BLaER1 treated with 17β-estradiol and CSF1 and Interleukin-3, amounts not matched to agents 10 nM and 100 nM (cell line): ENCODE data around the gene SNAI3.

Experiments
- H3K27ac ChIP-seq, 11 experiments: shearing (Covaris generic); formaldehyde crosslinking; 2 replicates each; pipeline ENCODE4 v1.8.1; 2022
- H3K27me3 ChIP-seq, 11 experiments: shearing (Covaris generic); formaldehyde crosslinking; 2 replicates each; pipeline ENCODE4 v1.8.1; 2022
- H3K36me3 ChIP-seq, 11 experiments: shearing (Covaris generic); formaldehyde crosslinking; 2 replicates each; pipeline ENCODE4 v1.8.1; 2022
- H3K4me1 ChIP-seq, 10 experiments: shearing (Covaris generic); formaldehyde crosslinking; 2 replicates each; pipeline ENCODE4 v1.8.1; 2022
- H3K4me2 ChIP-seq, 11 experiments: shearing (Covaris generic); formaldehyde crosslinking; 2 replicates each; pipeline ENCODE4 v1.8.1; 2022
- H3K4me3 ChIP-seq, 10 experiments: shearing (Covaris generic); formaldehyde crosslinking; 2 replicates each; pipeline ENCODE4 v1.8.1; 2022
- H3K9ac ChIP-seq, 11 experiments: shearing (Covaris generic); formaldehyde crosslinking; 2 replicates each; pipeline ENCODE4 v1.8.1; 2022
- H3K9me3 ChIP-seq, 11 experiments: shearing (Covaris generic); formaldehyde crosslinking; replicated peaks in 1 of 11; 2 replicates each; pipeline ENCODE4 v1.8.1; 2022
- H4K20me1 ChIP-seq, 11 experiments: shearing (Covaris generic); formaldehyde crosslinking; 2 replicates each; pipeline ENCODE4 v1.8.1; 2022
- Cebpa-rat ChIP-seq, 11 experiments: shearing (Covaris generic); IDR thresholded peaks; 2 replicates each; pipeline ENCODE4 v1.8.1; 2022

Gene SNAI3

DNA sequence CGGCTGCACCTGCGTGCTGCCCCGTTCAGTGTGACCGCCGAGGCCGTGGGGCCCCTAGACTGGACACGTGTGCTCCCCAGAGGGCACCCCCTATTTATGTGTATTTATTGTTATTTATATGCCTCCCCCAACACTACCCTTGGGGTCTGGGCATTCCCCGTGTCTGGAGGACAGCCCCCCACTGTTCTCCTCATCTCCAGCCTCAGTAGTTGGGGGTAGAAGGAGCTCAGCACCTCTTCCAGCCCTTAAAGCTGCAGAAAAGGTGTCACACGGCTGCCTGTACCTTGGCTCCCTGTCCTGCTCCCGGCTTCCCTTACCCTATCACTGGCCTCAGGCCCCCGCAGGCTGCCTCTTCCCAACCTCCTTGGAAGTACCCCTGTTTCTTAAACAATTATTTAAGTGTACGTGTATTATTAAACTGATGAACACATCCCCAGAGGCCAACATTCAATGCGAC lies 46.2 kb downstream of the SNAI3 start:
- Histone ChIP-seq H3K27me3 (peaks cover 49 to 81% (median 74%) of the 10 kb centered on the region in 11 experiments), H3K4me3 (no peak overlapping the region), H3K9ac (0 out of 22 replicates have a peak overlapping the region, but pooled peaks of 1 of the 11 experiments have one; percentile 14), H3K27ac (no peak overlapping the region), H3K4me1 (peaks cover 58 to 94% (median 90%) of the 10 kb centered on the region in 10 experiments), H3K4me2 (peak overlapping the region; percentile 37 to 96 (median 73); a peak in 16 of 22 replicates), H3K9me3 (no peaks in the 10 kb centered on the region; a peak in 1 of 22 replicates), H3K36me3 (peaks cover 23 to 31% (median 29%) of the 10 kb centered on the region in 11 experiments; a peak in 21 of 22 replicates), H4K20me1 (peaks cover 63 to 96% (median 80%) of the 10 kb centered on the region in 11 experiments)
- TF ChIP-seq Cebpa-rat (IDR thresholded peaks at IDR 0.05): no peak

GRCh38 chr16:88639231-88640038 lies 46.9 kb downstream of the SNAI3 start:
- no peaks in the 10 kb centered on the region; a peak in 1 of 22 replicates for H3K9me3 ChIP-seq

GRCh38 chr16:88638323-88639230 lies 47.7 kb downstream of the SNAI3 start, which contains the start of gene IL17C:
TSS of gene IL17C (plus strand) at chr16:88638572. CDS start at chr16:88638642, 70 bp downstream.
- no peak for TF ChIP-seq Cebpa-rat (IDR thresholded peaks at IDR 0.05)
- H3K27me3 ChIP-seq: peaks cover 49 to 82% (median 75%) of the 10 kb centered on the region in 11 experiments
- H3K4me1 ChIP-seq: peaks cover 62 to 95% (median 91%) of the 10 kb centered on the region in 10 experiments
- peaks cover 10 to 17% (median 15%) of the 10 kb centered on the region in 11 experiments; a peak in 21 of 22 replicates for H3K36me3 ChIP-seq
- peak within 1 kb of the TSS in 1 of 10 experiments; percentile 11; a peak in 2 of 20 replicates for H3K4me3 ChIP-seq
- no peak within 1 kb of the TSS for H3K9ac ChIP-seq
- no peak within 1 kb of the TSS for H3K27ac ChIP-seq
- H3K4me2 ChIP-seq: peak within 1 kb of the TSS; percentile 48 to 96 (median 73); a peak in 20 of 22 replicates
- H4K20me1 ChIP-seq: peaks cover 48 to 89% (median 75%) of the 10 kb centered on the region in 11 experiments
- H3K9me3 ChIP-seq: no peaks in the 10 kb centered on the region; a peak in 1 of 22 replicates

More at GRCh38 chr16:88639231-88640038, 46.9 kb downstream of the SNAI3 start:
- Histone ChIP-seq H3K36me3 (peaks cover 18 to 25% (median 23%) of the 10 kb centered on the region in 11 experiments; a peak in 21 of 22 replicates), H3K4me1 (peaks cover 62 to 94% (median 91%) of the 10 kb centered on the region in 10 experiments), H3K9ac (no peak overlapping the region), H4K20me1 (peaks cover 57 to 91% (median 78%) of the 10 kb centered on the region in 11 experiments), H3K27me3 (peaks cover 49 to 82% (median 75%) of the 10 kb centered on the region in 11 experiments), H3K27ac (no peak overlapping the region), H3K4me3 (peak overlapping the region in 1 of 10 experiments; percentile 11; a peak in 1 of 20 replicates), H3K4me2 (peak overlapping the region; percentile 3 to 96 (median 73); a peak in 17 of 22 replicates)
- no peak for TF ChIP-seq Cebpa-rat (IDR thresholded peaks at IDR 0.05)

GRCh38 chr16:88636488-88637265 lies 49.6 kb downstream of the SNAI3 start:
- H3K9me3 ChIP-seq: no peaks in the 10 kb centered on the region; a peak in 1 of 22 replicates
- no peak overlapping the region for H3K4me3 ChIP-seq
- H3K9ac ChIP-seq: no peak overlapping the region
- no peak for TF ChIP-seq Cebpa-rat (IDR thresholded peaks at IDR 0.05)
- peaks cover 79 to 98% (median 94%) of the 10 kb centered on the region in 10 experiments for H3K4me1 ChIP-seq
- peak overlapping the region; percentile 90 to 100 (median 96); a peak in 21 of 22 replicates for H3K4me2 ChIP-seq
- peaks cover 8 to 15% (median 11%) of the 10 kb centered on the region in 11 experiments; a peak in 20 of 22 replicates for H3K36me3 ChIP-seq
- H3K27ac ChIP-seq: no peak overlapping the region
- H4K20me1 ChIP-seq: peaks cover 31 to 89% (median 72%) of the 10 kb centered on the region in 11 experiments; a peak in 21 of 22 replicates
- H3K27me3 ChIP-seq: peaks cover 46 to 68% (median 62%) of the 10 kb centered on the region in 11 experiments

GRCh38 chr16:88635671-88636319 lies 50.5 kb downstream of the SNAI3 start:
- no peak for TF ChIP-seq Cebpa-rat (IDR thresholded peaks at IDR 0.05)
- H3K9me3 ChIP-seq: no peaks in the 10 kb centered on the region
- peaks cover 85 to 100% (median 96%) of the 10 kb centered on the region in 10 experiments for H3K4me1 ChIP-seq
- peak overlapping the region; percentile 90 to 100 (median 96) for H3K4me2 ChIP-seq
- peaks cover 12 to 23% (median 18%) of the 10 kb centered on the region in 11 experiments for H3K36me3 ChIP-seq
- peak overlapping the region in 6 of 10 experiments; percentile 59 to 76 (median 66); a peak in 7 of 20 replicates for H3K4me3 ChIP-seq
- peak overlapping the region in 2 of 11 experiments; percentile 3 to 85; a peak in 2 of 22 replicates for H3K27ac ChIP-seq
- H3K9ac ChIP-seq: peak overlapping the region in 9 of 11 experiments; percentile 13 to 82 (median 80); a peak in 10 of 22 replicates
- H3K27me3 ChIP-seq: peaks cover 39 to 60% (median 56%) of the 10 kb centered on the region in 11 experiments
- peaks cover 24 to 88% (median 67%) of the 10 kb centered on the region in 11 experiments; a peak in 21 of 22 replicates for H4K20me1 ChIP-seq

DNA sequence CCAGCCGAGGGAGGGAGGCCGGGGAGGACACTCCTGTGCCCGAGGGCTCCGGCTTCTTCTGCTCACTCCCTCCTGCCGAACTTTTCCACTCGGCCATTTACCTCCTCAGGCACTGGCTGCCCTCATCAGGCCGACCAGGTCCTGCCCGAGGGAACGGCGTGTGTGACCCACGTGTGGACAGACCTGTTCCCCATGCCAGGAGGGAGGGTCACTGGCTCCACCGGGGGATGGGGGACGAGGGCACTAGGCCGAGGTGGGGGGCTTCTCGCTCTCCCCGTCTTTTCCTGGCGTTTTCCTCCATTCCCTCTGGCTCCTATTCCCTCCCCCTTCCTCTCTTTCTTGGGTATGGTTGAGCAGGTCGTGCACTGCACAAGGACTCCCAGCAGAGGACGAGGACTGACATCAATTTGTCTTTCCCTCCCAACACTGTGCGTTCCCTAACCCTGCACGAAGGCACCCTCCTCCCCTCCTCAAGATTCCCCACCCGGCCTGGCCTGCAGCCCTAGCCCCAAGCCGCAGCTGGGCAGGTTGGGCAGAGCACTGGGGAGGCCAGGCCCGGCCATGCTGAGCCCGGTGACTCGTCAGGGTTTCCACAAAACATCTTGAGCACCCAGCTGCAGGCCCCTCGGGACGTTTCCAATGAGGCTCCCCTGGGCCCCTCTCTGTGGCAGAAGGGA lies 51.2 kb downstream of the SNAI3 start:
- Histone ChIP-seq H3K36me3 (peaks cover 15 to 30% (median 25%) of the 10 kb centered on the region in 11 experiments), H3K9me3 (no peaks in the 10 kb centered on the region), H3K27ac (peak overlapping the region in 10 of 11 experiments; percentile 69 to 87 (median 84); a peak in 21 of 22 replicates), H4K20me1 (peaks cover 18 to 87% (median 61%) of the 10 kb centered on the region in 11 experiments; a peak in 21 of 22 replicates), H3K4me2 (peak overlapping the region; percentile 90 to 100 (median 96)), H3K4me3 (peak overlapping the region; percentile 49 to 76 (median 60)), H3K4me1 (peaks cover 84 to 100% (median 96%) of the 10 kb centered on the region in 10 experiments), H3K27me3 (peaks cover 32 to 53% (median 49%) of the 10 kb centered on the region in 11 experiments), H3K9ac (peak overlapping the region; percentile 61 to 82 (median 80))
- no peak for TF ChIP-seq Cebpa-rat (IDR thresholded peaks at IDR 0.05)
